Glomerular endothelial cell (primary cell): ENCODE measurements around the gene PIGL. TPM values are rescaled to one million over a fixed set of nuclear protein-coding genes. Genes with fewer than 3 reads are reported as not detected.

ENCODE experiments used
- DNase-seq: peaks from one replicate; pipeline ENCODE4 v3.0.0-alpha.2; 2011; ENCODE audit warnings: low read depth, low spot score; ENCODE audit errors: extremely low read depth
- total RNA-seq: library from RNA; depleted of rRNA; stranded (reverse); fragments of >200 nt; gene quantifications from 2 replicates; pipeline ENCODE4 v1.2.3, GENCODE V29; 2015

The PIGL gene
- total RNA-seq, 1 donor from 2014 or later: 35.4 TPM

- DNase-seq: no peak
Measured at GRCh38 chr17:16349431-16349830, 132.4 kb downstream of the PIGL start.

- no peak for DNase-seq
Measured at GRCh38 chr17:16351831-16352230, 134.8 kb downstream of the PIGL start.

- DNase-seq: no peak
Measured at GRCh38 chr17:16352303-16352666, 135.3 kb downstream of the PIGL start.

- no peak for DNase-seq
Measured at GRCh38 chr17:16352667-16353316, 135.8 kb downstream of the PIGL start.

- DNase-seq: no peak
Measured at GRCh38 chr17:16353317-16354174, 136.5 kb downstream of the PIGL start, which contains the start of gene CENPV. TSS of gene CENPV (minus strand) at chr17:16353469. CDS start at chr17:16353436, 33 bp downstream.

GRCh38 chr17:16354585-16354984 is 137.6 kb downstream of the PIGL start:
- DNase-seq: no peak

GRCh38 chr17:16358394-16358793 is 141.4 kb downstream of the PIGL start:
- DNase-seq: no peak

GRCh38 chr17:16361874-16362273 is 144.9 kb downstream of the PIGL start:
- no peak for DNase-seq

- no peak for DNase-seq
Measured at GRCh38 chr17:16363749-16364536, 146.9 kb downstream of the PIGL start.

GRCh38 chr17:16364625-16365024 is 147.6 kb downstream of the PIGL start:
- DNase-seq: no peak

GRCh38 chr17:16371742-16372141 is 154.7 kb downstream of the PIGL start:
- no peak for DNase-seq

GRCh38 chr17:16374146-16374938 is 157.3 kb downstream of the PIGL start:
- no peak for DNase-seq

Other genes starting within 250 kb of the PIGL start
- gene ZSWIM7, start 217.5 kb upstream of the PIGL start, total RNA-seq: 17.4 and 24.3 TPM in 2 replicates
- 46.4 and 61.1 TPM in 2 replicates for gene TTC19, start 217.4 kb upstream of the PIGL start, total RNA-seq
- gene NCOR1, start 1.7 kb upstream of the PIGL start, total RNA-seq: 72.0 and 107 TPM in 2 replicates
- gene CENPV, start 136.3 kb downstream of the PIGL start, total RNA-seq: 13.9 and 21.8 TPM in 2 replicates
- gene UBB, start 163.9 kb downstream of the PIGL start, total RNA-seq: 1,074 and 1,076 TPM in 2 replicates
- 58.5 and 67.3 TPM in 2 replicates for gene TRPV2, start 198.4 kb downstream of the PIGL start, total RNA-seq